NAMALWA (cell line): ENCODE data around the gene LMTK2.
A peak's percentile ranks its signal among the peaks of the same experiment; 100 is the strongest.

Experiments
- DNase-seq: peaks from one replicate; pipeline ENCODE4 v3.0.0-alpha.2; 2015; ENCODE audit warnings: low spot score

LMTK2 gene

GRCh38 chr7:98137134-98137825 lies 30.6 kb downstream of the LMTK2 start:
- DNase-seq, result no peak

DNA sequence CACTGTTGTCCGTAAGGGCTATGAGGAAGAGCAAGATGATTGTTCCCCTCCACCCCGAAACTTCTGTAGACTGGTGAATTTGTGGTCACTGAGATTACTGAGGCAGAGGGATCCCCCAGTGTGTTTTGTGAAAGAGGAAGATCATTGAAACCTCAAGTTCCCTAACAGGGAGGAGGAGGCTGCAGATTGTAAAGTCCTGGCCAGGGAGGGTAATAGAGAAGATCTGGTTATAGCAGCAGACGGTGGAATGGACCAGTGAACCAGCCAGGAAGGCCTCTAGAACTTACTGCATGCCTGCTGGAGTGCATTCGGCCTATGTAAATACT lies 31.1 kb downstream of the LMTK2 start:
- peak; percentile 33 for DNase-seq

DNA sequence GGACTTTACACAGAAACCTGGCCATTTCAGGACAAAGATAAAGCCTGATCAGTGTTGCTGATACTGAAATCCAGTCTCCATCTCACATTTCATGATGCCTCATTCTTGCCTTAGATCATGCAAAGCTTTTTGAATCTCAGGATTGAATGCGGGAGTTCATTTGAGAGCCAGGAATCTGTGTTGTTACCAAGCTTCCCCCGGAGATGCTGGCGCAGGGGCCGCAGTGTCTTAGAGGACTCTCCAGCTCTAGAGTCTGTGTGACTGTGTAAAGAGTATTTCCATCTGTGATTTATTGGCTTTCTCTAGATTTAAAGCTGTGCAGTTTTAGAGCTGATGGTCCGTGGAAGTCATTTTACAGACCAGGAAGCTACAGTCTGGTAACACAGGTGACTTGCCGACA lies 32.0 kb downstream of the LMTK2 start:
- no peak for DNase-seq

GRCh38 chr7:98142658-98143057 lies 36.0 kb downstream of the LMTK2 start:
- DNase-seq, result no peak

GRCh38 chr7:98148607-98149006 lies 41.9 kb downstream of the LMTK2 start:
- DNase-seq, result no peak

DNA sequence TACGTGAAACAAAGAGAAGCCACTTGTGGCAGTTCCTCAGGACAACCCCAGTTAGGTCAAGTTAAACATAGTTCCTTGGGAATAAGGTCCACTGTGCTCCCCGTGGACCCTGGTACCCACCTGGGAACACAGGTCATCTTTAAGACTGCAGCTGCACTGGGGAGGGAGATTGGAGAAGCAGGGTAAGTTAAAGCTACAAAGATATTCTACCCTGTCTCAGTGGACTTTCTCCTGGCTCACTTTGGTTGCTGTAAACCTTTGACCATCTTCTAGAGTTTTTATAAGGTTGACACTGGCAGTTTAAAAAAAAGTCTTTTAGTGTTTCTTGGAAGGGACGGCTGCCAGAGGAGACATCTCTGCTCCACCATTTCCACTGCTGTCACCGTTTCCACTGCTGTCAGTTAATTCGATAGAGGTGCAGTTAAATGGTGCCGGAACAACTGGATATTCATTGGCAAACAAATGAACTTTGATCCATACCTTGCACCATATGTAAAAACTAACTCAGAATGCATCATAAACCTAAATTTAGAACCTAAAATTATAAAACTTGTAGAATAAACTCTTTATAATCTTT lies 42.5 kb downstream of the LMTK2 start:
- no peak for DNase-seq

- no peak for DNase-seq
Measured at GRCh38 chr7:98151884-98152283, 45.2 kb downstream of the LMTK2 start.

DNA sequence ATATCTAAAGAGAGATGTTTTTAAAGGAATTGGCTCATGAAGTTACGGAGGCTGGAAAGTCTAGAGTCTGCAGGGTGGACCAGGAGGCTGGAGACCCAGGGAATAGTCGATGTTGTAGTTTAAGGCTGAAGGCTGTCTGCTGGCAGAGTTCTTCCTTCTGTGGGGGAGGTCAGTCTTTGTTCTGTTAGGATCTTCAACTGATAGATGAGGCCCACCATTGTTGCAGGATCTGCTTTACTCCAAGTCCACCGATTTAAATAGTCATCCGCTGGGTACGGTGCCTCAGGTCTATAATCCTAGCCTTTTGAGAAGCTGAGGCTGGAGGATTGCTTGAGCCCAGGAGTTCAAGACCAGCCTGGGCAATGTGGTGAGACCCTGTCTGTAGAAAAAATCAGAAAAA lies 50.0 kb downstream of the LMTK2 start:
- no peak for DNase-seq

- DNase-seq, result no peak
Measured at GRCh38 chr7:98157761-98158160, 51.1 kb downstream of the LMTK2 start.

GRCh38 chr7:98162758-98163157 lies 56.1 kb downstream of the LMTK2 start:
- peak; percentile 31 for DNase-seq

DNA sequence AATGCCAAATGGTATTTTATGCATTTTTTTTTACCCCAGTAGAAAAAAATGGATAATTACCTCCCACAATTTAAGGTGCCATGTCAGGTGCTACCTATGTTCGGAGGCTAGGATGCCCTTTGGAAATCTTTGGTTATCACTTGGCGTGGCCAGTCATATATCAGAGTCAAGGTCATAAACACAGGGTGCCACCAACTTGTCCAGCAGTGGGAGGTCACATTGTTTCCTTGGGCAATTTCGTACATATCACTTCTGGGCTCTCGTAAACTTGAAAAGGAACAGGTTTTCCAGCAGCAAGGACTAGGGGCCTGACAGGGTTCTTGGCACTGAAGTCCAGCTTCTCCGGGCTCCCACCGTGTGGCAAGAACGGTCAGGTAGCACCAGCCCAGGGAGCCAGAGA lies 56.6 kb downstream of the LMTK2 start:
- DNase-seq, result no peak

DNA sequence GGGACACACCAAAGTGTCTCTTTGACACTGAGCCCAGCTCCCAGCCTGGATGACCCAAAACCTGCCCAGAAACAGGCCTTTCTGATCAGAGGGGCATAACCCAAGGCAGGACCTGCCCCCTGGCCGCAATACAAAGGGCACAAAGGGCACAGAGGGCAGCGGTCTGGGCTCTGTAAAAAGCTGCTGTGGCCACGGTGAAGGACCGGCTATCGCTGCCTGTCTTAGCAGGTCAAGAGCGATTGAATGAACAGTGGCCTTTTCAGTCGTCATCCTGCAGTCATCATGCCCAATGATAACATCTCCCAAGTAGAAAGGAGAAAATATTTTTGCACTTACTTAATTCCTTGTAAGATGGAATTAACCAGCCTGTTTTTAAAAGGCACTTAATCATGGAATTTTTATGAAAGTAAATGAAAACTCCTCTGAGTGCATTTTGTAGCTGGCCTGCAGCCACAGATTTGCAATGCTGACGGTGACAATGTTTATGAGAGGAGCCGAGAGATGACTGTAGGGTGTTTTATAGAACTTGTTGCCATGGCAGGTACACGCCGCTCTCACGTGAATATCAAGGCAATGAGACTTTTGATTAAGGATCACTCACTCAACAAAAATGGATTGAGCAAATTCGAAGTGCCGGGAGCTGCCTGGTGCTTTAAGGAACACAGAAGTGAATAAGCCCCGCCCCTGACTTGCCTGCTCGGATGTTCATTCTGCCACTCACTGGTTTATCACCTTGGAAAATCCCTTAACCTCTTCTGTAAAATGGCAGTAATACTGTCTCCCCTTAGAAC lies 57.2 kb downstream of the LMTK2 start:
- DNase-seq, result no peak

DNA sequence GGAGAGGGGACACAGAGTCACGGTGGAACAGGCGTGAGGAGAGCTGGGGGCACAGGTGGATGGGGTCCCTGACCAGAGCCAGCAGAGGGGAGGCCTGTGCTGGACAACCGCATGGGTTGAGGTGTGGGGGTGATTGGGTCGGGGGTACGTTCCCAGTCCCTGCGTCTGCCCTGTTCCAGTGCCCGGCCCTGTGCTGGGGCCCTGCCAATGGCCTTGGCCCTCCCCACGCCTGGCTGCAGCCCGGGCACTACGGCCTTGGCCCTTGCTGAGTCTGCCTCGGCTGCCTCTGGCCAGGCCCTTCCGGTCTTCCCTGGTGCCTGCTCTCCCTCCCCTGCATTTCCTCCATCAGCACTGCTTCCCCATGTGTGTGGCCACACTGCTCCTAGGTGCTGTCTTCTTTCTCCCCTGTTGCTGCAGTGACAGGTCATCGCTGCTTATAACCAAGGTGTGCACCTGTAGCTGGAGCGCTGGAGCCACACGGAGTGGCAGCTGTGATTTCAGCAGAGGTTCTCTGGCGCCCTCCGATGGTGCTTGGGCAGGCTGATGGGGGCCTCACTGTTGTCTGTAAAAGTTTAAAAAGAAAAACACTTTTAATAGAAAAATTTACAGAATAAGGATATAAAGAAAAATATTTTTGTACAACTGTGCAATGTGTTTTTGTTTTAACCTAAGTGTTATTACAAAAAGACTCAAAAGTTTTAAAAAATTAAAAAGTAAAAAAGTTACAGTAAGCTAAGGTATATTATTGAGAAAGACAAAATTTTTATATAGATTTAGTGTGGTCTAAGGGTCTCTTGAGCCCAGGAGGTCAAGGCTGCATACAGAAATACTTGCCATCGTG lies 59.4 kb downstream of the LMTK2 start:
- peak; percentile 55 for DNase-seq

GRCh38 chr7:98166668-98166970 lies 60.0 kb downstream of the LMTK2 start:
- no peak for DNase-seq

- DNase-seq, result no peak
Measured at GRCh38 chr7:98167653-98168052, 61.0 kb downstream of the LMTK2 start.

DNA sequence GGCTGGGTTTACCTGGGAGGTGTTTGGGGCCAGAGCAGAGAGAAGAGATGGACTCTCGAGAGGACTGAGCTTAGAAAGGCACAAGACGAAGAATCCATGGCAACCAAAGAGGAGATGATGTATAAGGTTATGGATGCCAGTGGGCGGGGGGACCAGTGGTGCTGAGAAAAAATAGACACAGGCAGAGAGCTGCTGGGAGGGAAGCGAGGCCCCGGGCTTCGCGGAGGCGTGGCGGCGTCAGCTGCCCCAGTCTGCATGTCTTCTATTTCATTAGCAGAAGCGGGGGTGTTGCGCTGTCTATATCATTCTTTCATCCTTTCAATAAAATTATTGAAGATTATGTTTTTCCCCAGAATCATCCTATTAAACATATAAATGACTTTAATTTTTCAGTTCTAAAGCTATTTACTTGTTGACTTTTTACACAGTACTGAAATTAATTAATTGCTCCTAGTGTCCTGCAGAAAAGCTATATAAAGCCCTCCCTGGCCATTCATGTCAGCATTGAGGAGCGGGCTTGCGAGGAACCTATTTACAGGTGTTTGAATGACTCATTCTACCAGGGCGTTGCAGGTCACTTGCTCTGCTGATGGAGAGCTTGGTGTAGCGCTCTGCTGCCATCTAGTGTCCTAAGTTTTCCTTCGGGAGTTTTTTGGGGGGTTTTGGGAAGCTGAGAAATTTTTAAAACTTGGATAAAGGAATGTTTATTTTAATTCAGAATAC lies 61.7 kb downstream of the LMTK2 start:
- peak; percentile 81 for DNase-seq

GRCh38 chr7:98168904-98169621 lies 62.4 kb downstream of the LMTK2 start:
- no peak for DNase-seq

GRCh38 chr7:98170966-98171365 lies 64.3 kb downstream of the LMTK2 start:
- no peak for DNase-seq

DNA sequence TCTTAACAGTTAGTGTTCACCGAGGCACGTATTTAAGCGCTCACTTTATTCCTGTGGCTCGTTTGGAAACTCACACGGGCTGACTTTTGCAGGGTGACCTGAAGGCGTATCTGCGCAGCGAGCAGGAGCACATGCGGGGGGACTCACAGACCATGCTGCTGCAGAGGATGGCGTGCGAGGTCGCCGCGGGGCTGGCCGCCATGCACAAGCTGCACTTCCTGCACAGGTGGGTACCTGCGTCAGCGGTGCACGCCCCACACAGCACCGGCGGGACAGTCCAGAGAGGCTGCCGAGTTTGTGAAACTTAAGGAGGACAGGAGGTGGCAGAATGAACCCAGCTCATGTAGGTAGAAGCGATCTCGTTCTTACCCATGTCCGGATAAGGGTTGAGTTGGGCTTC lies 64.8 kb downstream of the LMTK2 start:
- DNase-seq, result no peak

- DNase-seq, result no peak
Measured at GRCh38 chr7:98174334-98175259, 67.9 kb downstream of the LMTK2 start.
